ENCODE results near the gene ABCA7.
A peak's percentile ranks its signal among the peaks of the same experiment; 100 is the strongest.

Gene ABCA7

DNA sequence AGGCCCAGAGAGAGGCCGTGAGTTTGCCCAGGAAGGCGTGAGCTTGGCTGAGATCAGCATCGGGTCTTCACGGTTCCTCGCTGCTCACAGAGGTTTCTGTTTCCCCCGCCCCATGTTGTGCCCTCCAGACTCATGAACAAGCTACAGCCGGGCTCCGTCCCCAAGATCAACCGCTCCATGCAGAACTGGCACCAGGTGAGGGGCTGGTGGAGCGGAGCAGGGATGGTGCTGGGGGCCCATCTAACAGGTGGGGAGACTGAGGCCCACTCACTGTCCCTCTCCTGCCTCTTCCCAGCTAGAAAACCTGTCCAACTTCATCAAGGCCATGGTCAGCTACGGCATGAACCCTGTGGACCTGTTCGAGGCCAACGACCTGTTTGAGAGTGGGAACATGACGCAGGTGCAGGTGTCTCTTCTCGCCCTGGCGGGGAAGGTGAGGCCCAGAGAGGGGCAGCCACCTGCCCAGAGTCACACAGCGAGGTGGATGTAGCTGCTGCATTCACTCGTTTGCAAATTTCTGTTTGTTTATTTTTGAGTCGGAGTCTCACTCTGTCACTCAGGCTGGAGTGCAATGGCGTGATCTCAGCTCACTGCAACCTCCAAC is 7.5 kb upstream of the ABCA7 start:
- no peak for FAIRE-seq
- no peak for DNase-seq (ENCODE audit: extremely low spot score, insufficient read length, low read depth)

DNA sequence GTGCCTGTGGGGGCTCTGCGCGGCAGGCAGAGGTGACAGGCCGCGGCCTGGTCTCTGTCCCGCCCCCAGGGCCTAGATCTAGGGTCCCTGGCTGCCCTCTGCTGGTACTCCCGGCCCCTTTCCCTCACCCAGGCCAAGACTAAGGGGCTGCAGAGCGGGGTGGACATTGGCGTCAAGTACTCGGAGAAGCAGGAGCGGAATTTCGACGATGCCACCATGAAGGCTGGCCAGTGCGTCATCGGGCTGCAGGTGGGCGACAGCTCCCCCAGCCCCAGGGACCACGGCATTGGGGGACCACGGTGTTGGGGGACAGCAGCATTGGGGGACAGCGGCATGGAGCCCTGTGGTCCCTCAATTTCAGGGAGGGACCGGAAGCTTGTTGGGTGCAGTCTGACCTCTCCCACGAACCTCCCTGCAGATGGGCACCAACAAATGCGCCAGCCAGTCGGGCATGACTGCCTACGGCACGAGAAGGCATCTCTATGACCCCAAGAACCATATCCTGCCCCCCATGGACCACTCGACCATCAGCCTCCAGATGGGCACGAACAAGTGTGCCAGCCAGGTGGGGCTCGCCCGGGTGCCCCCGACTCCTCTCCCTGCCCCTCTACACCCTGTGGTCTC is 3.8 kb upstream of the ABCA7 start:
- DNase-seq (ENCODE audit: extremely low spot score, insufficient read length, low read depth) (no peak), FAIRE-seq (no peak)

DNA sequence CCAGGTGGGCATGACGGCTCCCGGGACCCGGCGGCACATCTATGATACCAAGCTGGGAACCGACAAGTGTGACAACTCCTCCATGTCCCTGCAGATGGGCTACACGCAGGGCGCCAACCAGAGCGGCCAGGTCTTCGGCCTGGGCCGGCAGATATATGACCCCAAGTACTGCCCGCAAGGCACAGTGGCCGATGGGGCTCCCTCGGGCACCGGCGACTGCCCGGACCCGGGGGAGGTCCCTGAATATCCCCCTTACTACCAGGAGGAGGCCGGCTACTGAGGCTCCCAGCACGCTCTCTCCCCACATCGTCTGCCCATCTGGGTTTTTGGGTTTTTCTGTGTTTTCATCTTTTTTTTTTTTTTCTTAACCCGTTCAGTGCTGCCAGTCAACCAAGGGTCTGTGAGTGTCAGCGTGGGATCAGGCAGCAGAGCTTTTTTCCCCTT is 2.3 kb upstream of the ABCA7 start:
- FAIRE-seq (no peak), DNase-seq (ENCODE audit: extremely low spot score, insufficient read length, low read depth) (no peak)

DNA sequence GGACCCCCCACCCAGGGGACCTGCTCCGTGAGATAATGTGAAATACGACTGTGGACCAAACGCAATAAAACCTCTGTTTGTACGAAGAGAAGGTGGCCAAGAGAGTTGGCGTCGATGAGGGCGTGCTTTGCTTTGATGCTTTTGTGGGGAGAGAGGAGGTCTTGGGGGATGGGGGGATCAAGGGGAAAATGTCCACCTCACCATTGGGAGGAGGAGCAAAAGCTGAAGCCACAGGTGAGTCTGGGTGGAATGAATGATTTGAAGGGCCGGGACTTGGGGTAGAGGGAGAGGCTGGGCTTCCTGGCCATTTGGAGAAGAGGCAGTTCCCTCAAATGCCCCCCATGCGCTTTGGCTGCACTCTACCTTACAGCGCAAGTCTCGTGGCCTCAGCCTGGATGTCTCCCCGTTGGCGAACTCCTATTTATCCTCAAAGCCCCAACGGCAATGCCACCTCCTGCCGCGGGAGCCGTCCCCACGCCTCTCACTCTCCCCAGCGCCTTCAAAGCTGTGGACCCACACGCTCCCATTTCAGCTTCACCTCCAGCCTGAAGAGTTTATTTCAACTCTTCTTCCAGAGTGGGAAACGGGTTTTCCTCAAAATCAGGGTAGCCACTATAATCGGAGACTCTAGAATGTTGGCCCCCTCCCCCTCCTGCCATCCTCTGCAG is 795 bp upstream of the ABCA7 start:
- FAIRE-seq, result no peak
- DNase-seq (ENCODE audit: extremely low spot score, insufficient read length, low read depth), result no peak

DNA sequence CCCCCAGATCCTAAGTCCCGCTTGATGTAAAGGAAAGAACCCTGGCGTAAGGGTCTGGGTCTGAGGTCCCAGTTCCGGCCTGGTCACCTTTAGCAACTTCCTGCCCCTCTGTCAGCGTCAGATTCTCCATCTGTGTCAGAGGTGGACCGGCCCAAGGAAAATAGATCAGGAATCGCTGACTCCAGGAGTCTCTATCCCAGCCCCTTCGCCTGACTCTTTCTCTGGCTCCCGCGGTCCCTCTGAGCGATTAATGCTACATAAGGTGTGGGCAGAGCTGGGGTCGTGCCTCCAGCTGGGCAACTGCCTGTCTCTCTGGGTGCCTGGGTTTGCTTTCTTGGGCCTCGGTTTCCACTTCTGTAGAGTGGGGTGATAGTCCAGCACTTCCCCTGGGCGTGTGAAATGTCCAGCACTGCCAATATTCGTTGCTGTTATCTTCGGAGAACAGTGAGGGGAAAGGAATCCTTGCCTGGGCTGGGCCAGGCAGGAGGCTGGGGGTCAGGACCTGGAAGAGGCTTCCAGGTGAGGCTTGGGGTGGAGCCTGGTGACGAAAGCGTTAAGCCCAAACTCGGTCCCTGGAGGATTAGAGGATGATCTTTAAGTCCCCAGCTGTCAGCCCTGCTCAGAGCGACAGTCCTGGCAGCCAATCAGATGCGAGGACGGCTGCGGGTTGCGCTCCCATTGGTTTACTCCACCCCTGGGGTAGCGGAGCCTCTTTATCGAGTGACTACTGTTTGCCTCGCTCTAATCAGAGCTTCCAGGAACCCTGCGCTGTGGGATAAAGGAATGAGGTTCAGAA is 767 bp downstream of the ABCA7 start:
- FAIRE-seq, result peak; percentile 99
- DNase-seq (ENCODE audit: extremely low spot score, insufficient read length, low read depth), result peak; percentile 94

DNA sequence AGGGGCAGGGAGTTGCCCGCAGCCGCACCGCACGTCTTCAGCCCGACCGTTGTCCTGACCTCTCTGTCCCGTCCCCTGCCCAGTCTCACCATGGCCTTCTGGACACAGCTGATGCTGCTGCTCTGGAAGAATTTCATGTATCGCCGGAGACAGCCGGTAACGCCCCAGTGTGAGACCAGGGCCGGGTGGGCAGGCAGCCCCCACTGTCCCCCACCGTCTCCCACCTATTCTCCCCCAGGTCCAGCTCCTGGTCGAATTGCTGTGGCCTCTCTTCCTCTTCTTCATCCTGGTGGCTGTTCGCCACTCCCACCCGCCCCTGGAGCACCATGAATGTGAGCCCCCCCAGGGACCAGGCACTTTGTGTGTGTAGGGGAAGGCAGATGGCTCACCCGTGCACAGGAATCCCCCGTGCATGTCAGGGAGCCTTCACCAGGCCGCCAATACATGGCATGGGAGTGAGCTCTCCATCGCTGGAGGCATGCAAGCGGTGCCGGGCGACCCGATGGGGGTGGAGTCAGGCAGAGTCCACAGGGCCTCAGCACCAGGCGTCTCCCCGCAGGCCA is 1.4 kb downstream of the ABCA7 start:
- no peak for DNase-seq (ENCODE audit: extremely low spot score, insufficient read length, low read depth)
- no peak for FAIRE-seq

DNA sequence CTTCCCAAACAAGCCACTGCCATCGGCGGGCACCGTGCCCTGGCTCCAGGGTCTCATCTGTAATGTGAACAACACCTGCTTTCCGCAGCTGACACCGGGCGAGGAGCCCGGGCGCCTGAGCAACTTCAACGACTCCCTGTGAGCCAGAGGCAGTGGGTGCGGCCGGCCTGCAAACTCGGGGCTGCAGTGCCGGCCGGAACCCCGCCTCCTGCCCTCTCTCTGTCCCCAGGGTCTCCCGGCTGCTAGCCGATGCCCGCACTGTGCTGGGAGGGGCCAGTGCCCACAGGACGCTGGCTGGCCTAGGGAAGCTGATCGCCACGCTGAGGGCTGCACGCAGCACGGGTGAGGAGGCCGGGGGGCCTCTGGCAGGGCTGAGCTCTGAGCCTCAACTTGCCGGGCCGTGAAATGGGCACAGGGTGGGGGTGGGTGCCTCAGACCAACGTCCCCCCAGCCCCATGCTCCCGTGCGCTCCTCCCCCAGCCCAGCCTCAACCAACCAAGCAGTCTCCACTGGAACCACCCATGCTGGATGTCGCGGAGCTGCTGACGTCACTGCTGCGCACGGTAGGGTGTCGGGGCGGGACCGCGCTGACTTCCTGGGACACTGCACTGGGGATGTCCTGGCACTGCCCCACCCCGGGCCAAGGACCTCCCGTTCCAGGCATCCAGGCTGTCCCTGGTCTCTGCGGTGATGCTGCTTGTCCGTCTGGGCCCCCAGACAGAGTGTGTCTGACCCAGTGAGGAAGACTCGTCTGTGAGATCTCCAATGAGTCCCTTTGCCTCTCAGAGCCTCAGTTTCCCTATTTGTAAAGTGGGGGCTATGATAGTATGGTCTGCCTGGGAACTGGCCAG is 2.2 kb downstream of the ABCA7 start:
- no peak for DNase-seq (ENCODE audit: extremely low spot score, insufficient read length, low read depth)

DNA sequence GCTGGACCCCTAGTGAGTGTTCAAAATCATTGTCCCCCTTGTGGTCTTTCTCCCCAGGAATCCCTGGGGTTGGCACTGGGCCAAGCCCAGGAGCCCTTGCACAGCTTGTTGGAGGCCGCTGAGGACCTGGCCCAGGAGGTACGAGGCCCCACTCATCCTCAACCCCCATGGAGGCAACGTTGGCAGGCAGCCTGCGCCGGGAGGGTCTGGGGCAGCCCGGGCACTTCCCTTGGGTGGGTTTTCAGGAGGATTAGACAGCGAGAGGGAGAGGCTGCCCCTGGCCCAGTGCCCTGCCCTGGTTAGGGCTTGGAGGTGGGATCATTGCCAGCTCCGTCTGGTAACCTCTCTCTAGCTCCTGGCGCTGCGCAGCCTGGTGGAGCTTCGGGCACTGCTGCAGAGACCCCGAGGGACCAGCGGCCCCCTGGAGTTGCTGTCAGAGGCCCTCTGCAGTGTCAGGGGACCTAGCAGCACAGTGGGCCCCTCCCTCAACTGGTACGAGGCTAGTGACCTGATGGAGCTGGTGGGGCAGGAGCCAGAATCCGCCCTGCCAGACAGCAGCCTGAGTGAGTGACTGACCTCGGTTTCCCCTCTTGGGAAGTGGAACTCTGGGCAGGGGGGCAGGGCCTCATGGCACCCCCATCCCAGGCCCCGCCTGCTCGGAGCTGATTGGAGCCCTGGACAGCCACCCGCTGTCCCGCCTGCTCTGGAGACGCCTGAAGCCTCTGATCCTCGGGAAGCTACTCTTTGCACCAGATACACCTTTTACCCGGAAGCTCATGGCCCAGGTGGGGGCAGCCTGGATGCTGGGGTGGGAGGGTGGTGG is 3.0 kb downstream of the ABCA7 start:
- DNase-seq (ENCODE audit: extremely low spot score, insufficient read length, low read depth) (no peak), FAIRE-seq (no peak)

More for the DNA sequence above, 2.2 kb downstream of the ABCA7 start:
- FAIRE-seq, result no peak

DNA sequence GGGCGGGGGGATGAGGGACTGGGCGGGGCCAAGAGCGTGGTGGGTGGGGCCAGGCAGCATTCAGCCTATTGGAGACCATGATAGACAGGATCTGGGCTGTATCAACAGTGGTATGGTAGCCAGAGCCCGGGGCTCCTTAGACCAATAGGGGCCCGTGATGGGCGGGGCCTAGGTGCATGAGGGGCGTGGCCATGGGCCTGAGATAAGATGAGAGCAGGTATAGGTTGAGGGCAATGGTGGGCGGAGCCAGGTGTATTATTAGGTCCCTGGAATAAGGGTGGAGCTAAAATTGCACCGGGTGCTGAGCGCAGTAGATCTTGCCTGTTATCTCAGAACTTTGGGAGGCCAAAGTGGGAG is 5.3 kb downstream of the ABCA7 start:
- FAIRE-seq (peak; percentile 24), DNase-seq (ENCODE audit: extremely low spot score, insufficient read length, low read depth) (no peak)

DNA sequence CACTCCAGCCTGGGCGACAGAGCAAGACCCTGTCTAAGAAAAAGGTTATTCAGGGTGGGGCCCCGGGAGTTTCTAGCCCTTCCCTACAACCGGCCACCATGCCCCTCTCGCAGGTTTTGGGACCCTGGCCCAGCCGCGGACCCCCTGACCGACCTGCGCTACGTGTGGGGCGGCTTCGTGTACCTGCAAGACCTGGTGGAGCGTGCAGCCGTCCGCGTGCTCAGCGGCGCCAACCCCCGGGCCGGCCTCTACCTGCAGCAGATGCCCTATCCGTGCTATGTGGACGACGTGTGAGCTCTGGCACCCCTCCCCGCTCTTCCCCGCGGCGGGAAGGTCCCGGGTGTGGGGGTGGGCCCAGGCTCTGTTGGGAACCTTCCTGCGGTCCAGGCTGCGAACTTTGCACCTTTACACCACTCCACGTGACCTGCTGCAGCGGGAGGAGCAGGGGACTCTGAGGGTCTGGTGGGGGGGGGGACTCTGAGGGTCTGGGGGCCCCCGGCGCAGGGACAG is 6.3 kb downstream of the ABCA7 start:
- FAIRE-seq, result no peak

DNA sequence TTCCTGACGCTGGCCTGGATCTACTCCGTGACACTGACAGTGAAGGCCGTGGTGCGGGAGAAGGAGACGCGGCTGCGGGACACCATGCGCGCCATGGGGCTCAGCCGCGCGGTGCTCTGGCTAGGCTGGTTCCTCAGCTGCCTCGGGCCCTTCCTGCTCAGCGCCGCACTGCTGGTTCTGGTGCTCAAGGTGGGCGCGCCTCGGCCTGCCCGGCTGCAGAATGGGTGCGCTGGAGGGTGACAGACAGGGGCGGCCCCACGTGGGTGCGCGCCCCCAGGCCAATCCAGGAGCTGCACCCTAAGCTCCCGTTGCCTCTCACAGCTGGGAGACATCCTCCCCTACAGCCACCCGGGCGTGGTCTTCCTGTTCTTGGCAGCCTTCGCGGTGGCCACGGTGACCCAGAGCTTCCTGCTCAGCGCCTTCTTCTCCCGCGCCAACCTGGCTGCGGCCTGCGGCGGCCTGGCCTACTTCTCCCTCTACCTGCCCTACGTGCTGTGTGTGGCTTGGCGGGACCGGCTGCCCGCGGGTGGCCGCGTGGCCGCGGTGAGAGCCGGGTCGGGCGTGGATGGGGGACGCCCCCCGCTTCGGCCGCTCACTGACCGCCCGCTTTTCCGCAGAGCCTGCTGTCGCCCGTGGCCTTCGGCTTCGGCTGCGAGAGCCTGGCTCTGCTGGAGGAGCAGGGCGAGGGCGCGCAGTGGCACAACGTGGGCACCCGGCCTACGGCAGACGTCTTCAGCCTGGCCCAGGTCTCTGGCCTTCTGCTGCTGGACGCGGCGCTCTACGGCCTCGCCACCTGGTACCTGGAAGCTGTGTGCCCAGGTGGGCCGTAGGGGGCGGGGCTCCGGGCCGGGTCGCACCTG is 7.2 kb downstream of the ABCA7 start:
- FAIRE-seq (no peak), DNase-seq (ENCODE audit: extremely low spot score, insufficient read length, low read depth) (no peak)

More for the DNA sequence above, 6.3 kb downstream of the ABCA7 start:
- no peak for DNase-seq (ENCODE audit: extremely low spot score, insufficient read length, low read depth)

DNA sequence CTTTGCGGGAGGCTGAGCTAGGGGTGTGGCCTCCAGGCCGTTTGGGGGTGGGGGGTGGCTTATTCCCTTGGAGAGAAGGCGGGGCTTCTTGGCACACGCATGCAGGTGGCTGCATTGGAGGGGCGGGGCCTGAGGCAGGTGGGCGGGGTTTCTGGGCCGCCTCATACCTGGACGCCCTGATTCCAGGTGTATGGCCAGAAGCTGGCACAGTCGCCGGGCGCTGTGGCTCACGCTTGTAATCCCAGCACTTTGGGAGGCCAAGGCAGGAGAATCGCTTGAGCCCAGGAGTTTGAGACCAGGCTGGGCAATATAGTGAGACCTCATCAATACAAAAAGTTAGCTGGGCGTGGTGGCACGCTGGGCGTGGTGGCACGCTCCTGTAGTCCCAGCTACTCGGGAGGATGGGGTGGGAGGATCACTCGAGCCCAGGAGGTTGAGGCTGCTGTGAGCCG is 7.8 kb downstream of the ABCA7 start:
- FAIRE-seq (no peak), DNase-seq (ENCODE audit: extremely low spot score, insufficient read length, low read depth) (no peak)

DNA sequence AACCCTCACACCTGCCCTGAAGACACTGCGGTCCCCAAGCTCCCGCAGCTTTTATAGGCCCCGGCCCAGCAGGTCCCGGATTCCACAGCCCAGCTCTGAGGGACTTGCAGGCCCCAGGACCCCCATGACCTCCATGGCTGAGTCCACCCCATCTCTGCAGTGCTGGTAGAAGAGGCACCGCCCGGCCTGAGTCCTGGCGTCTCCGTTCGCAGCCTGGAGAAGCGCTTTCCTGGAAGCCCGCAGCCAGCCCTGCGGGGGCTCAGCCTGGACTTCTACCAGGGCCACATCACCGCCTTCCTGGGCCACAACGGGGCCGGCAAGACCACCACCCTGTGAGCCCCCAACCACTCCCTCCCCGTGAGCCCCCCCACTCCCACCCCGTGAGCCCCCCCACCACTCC is 9.2 kb downstream of the ABCA7 start:
- FAIRE-seq (no peak), DNase-seq (ENCODE audit: extremely low spot score, insufficient read length, low read depth) (no peak)

DNA sequence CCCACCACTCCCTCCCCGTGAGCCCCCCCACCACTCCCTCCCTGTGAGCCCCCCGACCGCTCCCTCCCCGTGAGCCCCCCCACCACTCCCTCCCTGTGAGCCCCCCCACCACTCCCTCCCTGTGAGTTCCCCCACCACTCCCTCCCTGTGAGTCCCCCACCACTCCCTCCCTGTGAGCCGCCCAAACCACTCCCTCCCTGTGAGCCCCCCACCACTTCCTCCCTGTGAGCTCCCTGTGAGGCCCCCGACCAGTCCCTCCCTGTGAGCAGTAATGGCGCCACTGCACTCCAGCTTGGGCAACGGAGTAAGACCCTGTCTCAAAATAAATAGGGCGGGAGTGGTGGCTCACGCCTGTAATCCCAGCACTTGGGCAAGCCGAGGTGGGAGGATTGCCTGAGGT is 9.9 kb downstream of the ABCA7 start:
- DNase-seq (ENCODE audit: extremely low spot score, insufficient read length, low read depth), result no peak
- FAIRE-seq, result no peak

DNA sequence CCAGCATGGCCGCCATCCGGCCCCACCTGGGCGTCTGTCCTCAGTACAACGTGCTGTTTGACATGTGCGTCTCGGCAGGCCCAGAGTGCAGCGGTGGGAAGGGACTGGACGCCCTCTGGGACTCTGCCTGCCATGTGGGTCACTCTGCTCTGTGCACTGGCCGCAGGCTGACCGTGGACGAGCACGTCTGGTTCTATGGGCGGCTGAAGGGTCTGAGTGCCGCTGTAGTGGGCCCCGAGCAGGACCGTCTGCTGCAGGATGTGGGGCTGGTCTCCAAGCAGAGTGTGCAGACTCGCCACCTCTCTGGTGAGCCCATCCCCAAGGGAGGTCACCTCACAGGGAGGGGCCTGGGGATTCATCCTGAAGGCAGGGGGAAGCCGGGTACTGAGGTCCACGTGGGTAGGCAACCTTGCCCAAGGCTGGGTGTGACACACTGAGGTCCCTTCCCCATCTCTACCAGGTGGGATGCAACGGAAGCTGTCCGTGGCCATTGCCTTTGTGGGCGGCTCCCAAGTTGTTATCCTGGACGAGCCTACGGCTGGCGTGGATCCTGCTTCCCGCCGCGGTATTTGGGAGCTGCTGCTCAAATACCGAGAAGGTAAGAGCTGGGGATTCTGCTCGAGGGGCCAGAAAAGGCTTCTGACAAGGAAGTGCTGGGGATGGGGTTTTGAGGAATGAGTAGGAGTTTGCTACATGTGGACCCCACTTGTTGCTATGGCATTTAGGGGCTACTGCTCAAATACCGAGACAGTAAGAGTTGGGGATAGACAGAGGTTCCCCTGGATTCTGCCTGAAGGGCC is 11.3 kb downstream of the ABCA7 start:
- DNase-seq (ENCODE audit: extremely low spot score, insufficient read length, low read depth) (no peak), FAIRE-seq (no peak)

DNA sequence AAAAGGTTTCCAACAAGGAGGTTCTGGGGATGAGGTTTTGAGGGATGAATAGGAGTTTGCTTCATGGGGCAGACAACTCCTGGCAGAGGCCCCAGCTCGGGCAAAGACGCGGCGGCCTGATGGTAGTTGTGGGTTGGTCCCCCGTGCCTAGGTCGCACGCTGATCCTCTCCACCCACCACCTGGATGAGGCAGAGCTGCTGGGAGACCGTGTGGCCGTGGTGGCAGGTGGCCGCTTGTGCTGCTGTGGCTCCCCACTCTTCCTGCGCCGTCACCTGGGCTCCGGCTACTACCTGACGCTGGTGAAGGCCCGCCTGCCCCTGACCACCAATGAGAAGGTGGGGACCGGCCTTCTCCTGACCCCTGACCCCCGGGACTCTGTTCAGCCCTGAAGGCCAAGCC is 11.9 kb downstream of the ABCA7 start:
- DNase-seq (ENCODE audit: extremely low spot score, insufficient read length, low read depth) (no peak), FAIRE-seq (no peak)
